Stimulated activated CD4-positive, alpha-beta T cell treated with anti-CD3 and anti-CD28 coated beads, Interleukin-15, amount 100 ng/mL, for 1 hour (primary cell): ENCODE measurements around the gene SAMD8.

Source experiments
- DNase-seq, 2 donors: peaks; one replicate each; pipeline ENCODE4 v3.0.0-alpha.2; 2020; ENCODE audit warnings: low read depth in 1 of 2, low spot score in 1 of 2

The SAMD8 gene

DNA sequence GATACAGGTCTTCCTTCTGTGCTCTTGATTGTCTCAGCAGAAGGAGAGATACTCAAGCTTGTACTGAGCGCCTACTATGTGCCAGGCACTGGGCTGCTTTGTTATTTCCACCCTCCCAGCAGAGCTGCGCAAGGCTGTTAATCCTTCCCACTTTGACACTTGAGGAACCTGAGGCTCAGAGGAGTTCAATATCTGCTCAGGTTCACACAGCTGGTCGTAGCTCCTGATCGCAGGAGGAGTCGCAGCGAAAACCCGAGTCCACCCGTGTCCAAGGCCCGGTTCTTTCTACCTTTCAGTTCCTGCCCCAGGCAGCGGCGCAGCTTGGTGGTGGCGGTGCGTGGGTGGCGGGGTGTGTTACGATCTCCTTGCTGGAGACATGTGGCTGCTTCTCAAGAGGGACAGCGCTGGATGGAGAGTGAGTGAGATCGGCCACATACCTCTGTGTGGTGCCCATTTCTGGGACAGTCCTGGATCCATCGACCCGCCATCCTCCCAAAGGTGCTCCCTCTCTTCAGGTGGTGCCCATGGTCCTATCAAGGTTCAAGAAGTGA lies 26.5 kb upstream of the SAMD8 start:
- no peak for DNase-seq

DNA sequence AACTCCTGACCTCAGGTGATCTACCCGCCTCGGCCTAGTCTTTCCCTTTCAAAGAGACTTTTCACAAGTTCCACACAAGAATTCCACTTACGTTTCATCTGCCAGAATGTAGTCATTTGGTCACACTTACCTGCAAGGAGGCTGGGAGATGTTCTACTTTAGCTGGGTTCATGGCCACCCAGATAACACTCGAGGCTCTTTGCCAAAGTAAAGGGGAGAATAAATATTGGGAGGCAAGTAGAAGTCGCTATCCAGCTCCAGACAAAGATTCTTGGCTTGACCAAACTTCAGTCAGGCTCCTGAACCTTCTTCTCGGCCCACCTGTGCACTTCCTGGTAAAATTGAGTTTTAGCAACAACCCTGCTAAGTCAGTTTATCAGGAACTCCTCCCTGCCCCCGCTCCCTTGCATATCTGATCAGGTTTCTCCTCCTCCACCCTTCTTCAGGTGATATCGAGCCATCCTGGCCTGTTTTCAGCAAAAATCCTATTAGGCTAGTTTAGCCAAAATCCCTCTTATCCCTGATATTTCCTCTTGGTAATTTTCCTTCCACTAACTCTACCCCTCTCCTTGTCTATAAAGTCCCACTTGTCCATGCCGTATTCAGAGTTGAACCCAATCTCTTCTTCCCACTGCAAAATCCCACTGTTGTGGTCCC lies 25.1 kb upstream of the SAMD8 start:
- no peak for DNase-seq

DNA sequence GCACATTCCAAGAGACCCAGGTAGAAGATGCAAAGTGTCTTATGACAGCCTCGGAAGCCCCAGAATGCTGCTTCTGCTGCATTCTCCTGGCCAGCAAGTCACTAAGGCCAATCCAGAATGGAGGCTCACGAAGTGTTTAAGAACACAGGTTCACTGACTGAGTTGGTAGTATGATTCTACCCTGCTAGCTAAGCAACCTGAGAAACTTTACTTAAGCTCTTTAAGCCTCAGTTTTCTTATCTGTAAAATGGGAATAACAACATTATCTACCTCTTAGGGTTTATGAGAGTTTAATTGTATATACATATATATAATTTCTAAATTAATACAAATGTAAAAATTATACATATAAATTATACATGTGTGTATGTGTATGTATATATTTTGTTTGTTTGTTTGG lies 22.8 kb upstream of the SAMD8 start:
- no peak for DNase-seq

- DNase-seq = no peak
Observed at GRCh38 chr10:75089634-75090033, 21.8 kb upstream of the SAMD8 start.

GRCh38 chr10:75091146-75091545 lies 20.3 kb upstream of the SAMD8 start:
- DNase-seq = no peak

GRCh38 chr10:75094465-75094864 lies 17.0 kb upstream of the SAMD8 start:
- DNase-seq = no peak

GRCh38 chr10:75095631-75096030 lies 15.8 kb upstream of the SAMD8 start:
- no peak for DNase-seq

DNA sequence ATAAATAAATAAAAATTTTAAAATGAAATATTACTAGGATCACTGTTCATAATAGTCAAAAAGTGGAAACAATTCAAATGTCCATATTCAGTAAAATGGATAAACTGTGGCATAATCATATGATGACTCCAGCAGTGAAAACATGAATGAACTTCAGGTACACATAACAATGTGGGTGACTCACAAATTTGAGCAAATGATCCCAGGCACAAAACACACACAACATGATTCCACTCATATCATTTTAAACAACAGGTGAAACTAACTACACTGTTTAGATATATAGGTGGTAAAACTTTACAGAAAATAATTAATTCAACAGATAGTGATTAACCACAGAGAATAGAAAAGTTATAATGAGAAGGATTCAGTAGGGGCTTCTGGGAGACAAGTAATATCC lies 14.7 kb upstream of the SAMD8 start:
- DNase-seq = no peak

DNA sequence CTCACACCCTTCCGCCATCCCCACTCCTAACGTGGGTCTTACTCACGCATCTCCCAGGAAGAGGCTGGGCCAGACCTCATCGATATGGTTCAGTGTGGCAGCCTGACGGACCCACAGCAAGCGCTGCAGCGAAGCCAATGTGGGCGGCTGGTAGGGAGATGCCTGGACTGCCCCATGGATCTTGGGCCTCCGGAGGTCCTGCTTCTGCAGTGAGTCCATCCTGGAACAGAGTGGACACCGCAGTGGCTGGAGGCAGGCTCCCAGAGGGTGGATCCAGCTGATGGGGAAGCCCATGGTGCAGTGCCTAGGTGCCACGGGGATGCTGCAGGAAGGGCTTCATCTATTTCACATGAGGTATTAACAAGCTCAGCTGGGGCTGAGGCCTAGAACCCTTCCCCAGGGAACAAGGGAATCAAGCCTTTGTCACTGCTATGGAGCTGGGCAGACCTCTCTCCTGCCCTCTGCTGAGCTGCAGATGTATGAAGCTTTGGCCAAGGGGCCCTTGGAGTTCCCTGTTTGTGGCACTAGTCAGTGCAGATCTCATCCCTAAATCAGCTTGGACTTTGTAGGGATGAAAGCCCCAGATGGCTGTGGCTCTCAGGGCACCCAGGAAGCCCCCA lies 13.7 kb upstream of the SAMD8 start:
- DNase-seq = no peak

DNA sequence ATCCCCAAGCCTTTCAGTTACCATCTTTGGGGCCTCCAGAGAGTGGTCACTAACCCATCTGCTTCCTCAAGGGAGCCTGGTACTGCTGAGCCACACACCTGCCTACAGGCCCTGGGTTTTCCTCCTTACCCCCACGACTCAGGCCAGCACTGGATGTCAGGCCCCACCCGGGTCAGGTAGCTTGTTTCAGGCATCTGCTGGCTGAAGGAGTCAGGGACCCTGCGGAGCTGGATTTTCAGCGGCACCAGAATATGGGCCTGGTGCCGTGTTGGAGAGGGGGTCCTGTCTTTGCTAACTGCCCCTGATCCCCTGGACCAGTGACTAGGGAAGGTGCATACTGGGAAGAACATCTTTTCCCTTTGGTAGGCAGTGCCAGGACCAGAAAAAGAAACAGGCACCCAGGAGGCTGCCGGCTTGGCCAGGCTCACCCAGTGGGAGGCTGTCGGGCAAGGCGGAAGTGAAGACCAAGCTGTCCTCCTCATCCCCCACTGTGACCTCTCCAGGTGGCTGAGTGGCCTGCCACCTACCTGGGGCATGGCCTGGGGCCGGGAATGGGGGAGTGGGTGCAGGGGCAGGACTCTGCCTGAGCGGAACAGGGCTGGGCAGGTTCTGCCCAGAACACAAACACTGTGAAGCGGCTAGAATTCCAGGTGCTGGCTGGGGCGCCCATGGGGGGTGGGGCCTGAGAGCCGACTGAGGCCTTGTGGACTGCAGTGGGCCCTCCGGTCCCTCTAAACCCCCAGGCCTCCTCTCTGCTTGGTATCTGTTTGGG lies 12.4 kb upstream of the SAMD8 start:
- DNase-seq = no peak

- peak; percentile 65 to 77 for DNase-seq
Observed at GRCh38 chr10:75099952-75100763, 11.3 kb upstream of the SAMD8 start.

DNA sequence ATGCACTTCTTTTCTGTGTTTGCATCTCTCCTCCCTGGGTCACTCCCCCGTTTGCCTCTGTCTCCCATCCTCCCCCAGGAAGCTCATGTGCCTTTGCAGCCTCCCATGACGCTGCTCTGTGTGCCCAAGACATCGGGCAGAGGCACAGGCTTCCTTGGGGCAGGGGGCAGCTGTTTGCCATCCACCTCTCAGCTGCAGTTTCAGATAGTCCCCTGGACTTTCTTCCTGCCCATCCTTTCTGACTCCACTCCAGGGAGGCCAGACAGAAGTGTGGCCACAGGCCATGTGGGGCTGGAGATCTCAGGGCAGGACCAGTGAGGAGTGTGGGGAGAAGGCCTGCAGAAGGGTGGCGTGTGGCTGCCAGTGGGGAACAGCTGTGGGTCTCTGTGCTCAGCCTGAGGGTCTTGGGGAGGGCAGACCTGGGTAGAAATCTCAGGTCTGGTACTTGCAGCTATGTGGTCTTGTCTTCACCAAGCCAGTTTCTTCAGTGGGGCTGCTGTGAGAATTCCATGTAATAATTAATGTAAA lies 10.6 kb upstream of the SAMD8 start:
- no peak for DNase-seq

DNA sequence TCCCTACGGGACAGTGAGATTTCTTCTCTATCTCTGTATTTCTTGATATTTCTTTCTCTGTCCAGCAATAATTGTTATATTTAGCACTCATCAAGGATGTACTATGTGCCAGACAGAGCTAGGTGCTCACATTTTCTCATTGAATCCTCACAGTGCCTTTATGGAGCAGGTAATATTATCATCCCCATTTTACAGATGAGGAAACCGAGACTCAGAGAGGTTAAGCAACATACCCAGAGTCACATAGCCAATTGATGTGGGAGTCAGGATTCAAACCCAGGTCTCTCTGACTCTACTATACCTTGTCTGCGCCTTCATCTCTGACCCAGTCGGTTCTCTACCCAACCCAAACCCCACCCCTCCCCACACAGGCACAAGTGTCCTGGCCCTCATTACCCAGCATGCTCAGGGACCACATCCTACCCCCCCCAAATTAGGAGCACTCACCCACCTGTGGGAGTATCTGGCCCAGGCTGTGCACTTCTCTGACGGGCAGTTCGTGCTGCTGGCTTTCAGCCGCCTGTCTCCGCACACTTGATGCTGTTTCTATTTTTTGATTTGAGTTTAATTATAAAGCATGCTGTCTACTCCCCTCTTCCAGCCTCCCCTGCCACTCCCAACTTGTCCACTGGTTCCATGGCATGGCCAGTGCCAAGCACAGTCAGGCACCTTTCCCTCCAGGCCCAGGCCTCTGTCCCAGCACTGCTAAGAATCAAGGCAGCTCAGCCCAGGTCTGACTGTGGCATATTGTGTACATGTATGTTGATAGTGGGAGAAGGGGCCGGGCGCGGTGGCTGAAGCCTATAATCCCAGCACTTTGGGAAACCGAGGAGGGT lies 9.8 kb upstream of the SAMD8 start:
- DNase-seq = no peak

- no peak for DNase-seq
Observed at GRCh38 chr10:75102830-75103673, 8.4 kb upstream of the SAMD8 start.

DNA sequence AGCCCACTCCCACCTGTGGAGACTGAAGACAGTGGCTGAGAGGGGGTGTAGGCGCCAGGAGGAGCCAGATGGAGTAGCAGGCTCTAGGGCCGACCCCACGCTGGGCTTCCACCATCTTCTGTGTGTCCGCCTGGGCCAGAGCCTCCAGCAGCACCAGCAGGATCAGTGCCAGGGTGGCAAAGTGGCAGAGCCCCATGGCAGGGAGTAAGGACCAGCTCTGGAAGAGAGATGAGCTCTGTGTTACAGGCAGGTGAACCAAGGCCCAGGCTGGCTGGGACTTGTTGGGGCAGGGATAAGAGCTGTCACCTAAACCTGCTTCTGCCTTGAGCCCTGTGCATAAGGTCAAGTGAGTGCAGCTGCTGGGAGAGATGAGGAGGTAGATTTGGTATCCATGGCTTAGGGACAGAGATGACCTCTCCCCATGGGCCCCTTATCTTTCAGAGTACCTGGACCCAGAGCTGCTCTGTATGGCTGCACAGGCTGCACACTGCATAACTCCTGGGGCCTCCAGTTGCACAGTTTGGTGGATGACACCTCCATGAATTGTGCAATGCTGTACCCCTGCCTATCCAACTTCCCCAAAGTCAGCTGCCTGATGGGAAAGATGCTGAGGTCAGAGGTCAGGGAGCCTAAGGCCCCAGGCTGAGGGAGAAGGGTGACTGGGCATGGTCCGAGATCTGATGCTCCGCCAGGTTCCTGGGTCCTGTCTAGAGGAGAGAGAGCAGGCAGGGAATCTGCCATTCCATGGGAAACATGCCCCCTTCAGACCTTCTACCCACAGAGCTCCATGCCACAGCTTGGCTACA lies 7.4 kb upstream of the SAMD8 start:
- DNase-seq = no peak

DNA sequence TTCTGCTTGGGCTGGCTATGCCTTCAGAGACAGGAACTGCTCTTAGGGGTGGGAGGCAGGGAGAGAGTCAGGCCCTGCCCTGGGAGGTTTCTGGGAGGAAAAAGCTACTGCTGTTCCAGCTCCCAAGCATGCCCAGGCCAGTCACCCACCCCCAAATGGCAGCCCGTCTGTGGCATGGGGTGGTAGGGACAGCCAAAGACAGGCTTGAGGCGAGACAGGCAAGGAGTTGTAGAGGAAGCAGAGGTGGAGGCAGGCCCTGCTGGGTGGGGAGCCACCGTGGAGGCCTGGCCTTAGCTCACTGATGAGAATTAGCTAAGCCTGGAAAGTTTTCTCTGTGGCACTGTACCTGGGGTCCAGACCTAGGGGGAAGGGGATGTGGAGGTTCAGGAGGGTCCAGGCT lies 6.6 kb upstream of the SAMD8 start:
- no peak for DNase-seq

- DNase-seq = no peak
Observed at GRCh38 chr10:75105576-75106197, 5.8 kb upstream of the SAMD8 start.

DNA sequence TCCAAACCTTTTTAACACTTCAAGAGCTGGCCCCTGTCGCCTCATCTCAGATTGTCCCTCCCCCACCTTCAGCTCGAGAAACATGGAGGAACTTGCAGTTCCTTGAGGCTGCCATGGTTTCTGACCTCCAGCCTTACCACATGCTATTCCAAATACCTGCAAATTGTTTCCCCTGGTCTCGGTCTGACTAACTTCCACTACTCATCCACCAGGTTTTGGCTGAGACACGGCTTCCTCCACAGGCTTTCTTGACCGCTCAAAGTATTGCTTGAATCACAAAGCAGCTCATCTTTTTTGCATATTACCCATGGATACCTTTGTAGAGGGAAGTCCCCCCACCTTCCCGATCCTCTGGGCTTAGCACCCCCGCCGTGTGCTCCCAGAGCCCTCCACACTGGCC lies 5.2 kb upstream of the SAMD8 start:
- DNase-seq = no peak
